Stimulated activated CD4-positive, alpha-beta T cell treated with anti-CD3 and anti-CD28 coated beads, Interleukin-15, amount 100 ng/mL, for 1 hour (primary cell): ENCODE measurements around the gene FGF3.
"Not testable (repeated sequence)": the region's sequence is repeated elsewhere in the genome, so short reads cannot be mapped to it uniquely, and the experiment has no call there.

Experiments
- DNase-seq, 2 donors: peaks; one replicate each; pipeline ENCODE4 v3.0.0-alpha.2; 2020; ENCODE audit warnings: low read depth in 1 of 2, low spot score in 1 of 2

FGF3 gene

GRCh38 chr11:69773626-69774353 lies 45.4 kb downstream of the FGF3 start:
- DNase-seq = no peak

GRCh38 chr11:69771466-69771865 lies 47.8 kb downstream of the FGF3 start:
- no peak for DNase-seq

DNA sequence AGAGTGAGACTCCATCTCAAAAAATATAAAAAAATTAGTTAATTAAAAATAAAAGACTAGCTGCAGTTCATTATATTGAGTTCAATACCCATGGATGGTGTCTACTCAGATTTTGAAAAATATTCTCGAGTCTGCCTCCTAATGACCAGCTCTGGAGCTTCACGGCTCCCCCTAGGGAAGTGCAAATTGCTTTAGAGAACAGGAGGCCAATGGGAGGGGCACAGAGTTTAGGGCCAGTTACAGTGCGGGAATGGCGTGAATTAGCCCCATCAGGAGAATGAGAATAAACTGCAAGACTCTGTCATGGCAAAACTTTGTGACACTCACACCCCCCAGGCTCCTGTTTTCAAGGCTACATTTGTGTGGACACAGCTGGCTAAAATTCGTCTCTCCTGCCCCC lies 48.7 kb downstream of the FGF3 start:
- DNase-seq = no peak

GRCh38 chr11:69765498-69765995 lies 53.7 kb downstream of the FGF3 start:
- DNase-seq = no peak

DNA sequence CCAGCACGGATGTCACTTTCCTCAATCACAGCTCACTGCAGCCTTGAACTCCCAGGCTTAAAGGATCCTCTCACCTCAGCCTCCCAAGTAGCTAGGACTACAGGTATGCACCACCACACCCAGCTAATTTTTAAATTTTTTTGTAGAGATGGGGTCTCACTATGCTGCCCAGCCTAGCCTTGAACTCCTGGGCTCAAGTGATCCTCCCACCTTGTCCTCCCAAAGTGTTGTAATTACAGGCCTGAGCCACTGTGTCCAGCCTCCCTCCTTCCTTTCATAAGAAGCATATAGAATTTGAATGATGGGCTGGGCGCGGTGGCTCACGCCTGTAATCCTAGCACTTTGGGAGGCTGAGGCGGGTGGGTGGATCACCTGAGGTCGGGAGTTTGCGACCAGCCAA lies 54.3 kb downstream of the FGF3 start:
- DNase-seq = not testable (repeated sequence)

DNA sequence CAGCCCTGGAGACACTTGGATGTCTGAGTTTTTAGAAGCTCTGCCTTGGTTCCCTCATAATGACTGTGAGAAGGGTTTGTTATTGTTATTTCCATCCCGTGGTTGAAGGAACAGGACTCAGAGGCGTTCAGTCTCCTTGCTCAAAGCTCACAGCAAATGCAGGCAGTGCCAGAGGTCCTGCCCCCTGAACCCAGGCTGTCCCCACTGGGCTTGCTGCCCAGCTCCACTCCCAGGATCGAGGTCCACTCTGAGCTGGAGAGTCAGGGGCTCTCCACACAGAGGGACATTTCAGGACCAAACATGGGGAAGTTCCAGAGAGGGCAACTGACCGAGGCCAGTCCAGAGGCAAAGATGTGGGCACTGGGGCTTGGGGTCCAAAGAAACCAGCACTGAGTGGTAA lies 58.9 kb downstream of the FGF3 start:
- no peak for DNase-seq
